AG04450 (cell line): Measurements from ENCODE around the gene DCST2. TPM values are rescaled to one million over a fixed set of nuclear protein-coding genes. Genes with fewer than 3 reads are reported as not detected.

ENCODE experiments used
- CTCF ChIA-PET: fragments of 300-600, 350-600 bp; formaldehyde crosslinking; extraction: SDS; loops from one replicate; lab custom pipeline; 2022; ENCODE audit warnings: antibody characterized with exemption, inconsistent platforms; lab: Charles Lee
- POLR2A ChIA-PET: fragments of 350-600 bp; formaldehyde crosslinking; extraction: SDS; loops from one replicate; lab custom pipeline; 2021; ENCODE audit warnings: antibody characterized with exemption, inconsistent platforms; lab: Yijun Ruan, JAX
- DNase-seq: peaks from one replicate; pipeline ENCODE4 v3.0.0-alpha.2; 2011; ENCODE audit warnings: low read depth, low spot score
- H3K27ac ChIP-seq: one replicate; pipeline ENCODE4 v1.5.1; 2012; ENCODE audit warnings: low read depth, low read length, control low read depth
- H3K27me3 ChIP-seq: one replicate; pipeline ENCODE4 v1.6.0; 2012; ENCODE audit warnings: low read length; ENCODE audit not compliant: control insufficient read depth, insufficient read depth
- H3K4me3 ChIP-seq: 2 replicates; pipeline ENCODE4 v1.5.1; 2011; ENCODE audit warnings: mild to moderate bottlenecking, low read depth, low read length, control low read depth
- H3K9me3 ChIP-seq: 2 replicates; pipeline ENCODE4 v1.5.1; 2012; ENCODE audit warnings: low read length; ENCODE audit not compliant: control insufficient read depth, insufficient read depth
- CTCF ChIP-seq: IDR thresholded peaks from 2 replicates; pipeline ENCODE4 v1.5.1; 2011; ENCODE audit warnings: low read depth, low read length, control low read depth, inconsistent platforms
- polyA plus RNA-seq: library from polyadenylated mRNA; depleted of rRNA; stranded (reverse); fragments of >200 nt; gene quantifications from 2 replicates; pipeline ENCODE4 v1.2.3, GENCODE V29; 2011

The DCST2 gene
- polyA plus RNA-seq, 1 experiment = 0.07 TPM

GRCh38 chr1:155011437-155012025 lies 22.1 kb downstream of the DCST2 start:
- POLR2A ChIA-PET = interaction anchor here (0.6 kb wide), 1 partner anchor 707 kb away, joined by 4 read pairs; no protein-coding TSS in a partner anchor
- no peak for DNase-seq
- TF ChIP-seq CTCF = no peak
- no peaks in the 10 kb centered on the region for H3K9me3 ChIP-seq
- CTCF ChIA-PET = interaction anchor here (1.0 kb wide), 1 partner anchor 182 kb away, joined by 4 read pairs; no protein-coding TSS in a partner anchor
- H3K4me3 ChIP-seq = no peak overlapping the region
- H3K27me3 ChIP-seq = no peaks in the 10 kb centered on the region
- no peak overlapping the region for H3K27ac ChIP-seq

- ChIA-PET CTCF (interaction anchor here (1.0 kb wide), 2 partner anchors 15 to 183 kb away, joined by 3 to 4 read pairs; no protein-coding TSS in a partner anchor), POLR2A (no interaction called here)
- DNase-seq = no peak
- no peak overlapping the region for H3K4me3 ChIP-seq
- no peaks in the 10 kb centered on the region for H3K9me3 ChIP-seq
- no peak for TF ChIP-seq CTCF
- H3K27ac ChIP-seq = no peak overlapping the region
- no peaks in the 10 kb centered on the region for H3K27me3 ChIP-seq
Observed at GRCh38 chr1:155011004-155011416, 22.6 kb downstream of the DCST2 start.

GRCh38 chr1:155010211-155010918 lies 23.2 kb downstream of the DCST2 start:
- ChIA-PET POLR2A (no interaction called here), CTCF (interaction anchor here (1.0 kb wide), 2 partner anchors 14 to 184 kb away, joined by 3 to 4 read pairs; no protein-coding TSS in a partner anchor)
- no peak overlapping the region for H3K4me3 ChIP-seq
- DNase-seq = no peak
- no peaks in the 10 kb centered on the region for H3K27me3 ChIP-seq
- no peaks in the 10 kb centered on the region for H3K9me3 ChIP-seq
- no peak overlapping the region for H3K27ac ChIP-seq
- no peak for TF ChIP-seq CTCF

GRCh38 chr1:155009742-155010141 lies 23.8 kb downstream of the DCST2 start:
- TF ChIP-seq CTCF = no peak
- ChIA-PET CTCF (interaction anchor here (4.5 kb wide), 1 partner anchor 8 kb away, joined by 38 read pairs; no protein-coding TSS in a partner anchor), POLR2A (no interaction called here)
- DNase-seq = no peak
- no peak overlapping the region for H3K27ac ChIP-seq
- no peak overlapping the region for H3K4me3 ChIP-seq
- no peaks in the 10 kb centered on the region for H3K9me3 ChIP-seq
- no peaks in the 10 kb centered on the region for H3K27me3 ChIP-seq

- ChIA-PET POLR2A (no interaction called here), CTCF (interaction anchor here (4.5 kb wide), 1 partner anchor 8 kb away, joined by 38 read pairs; no protein-coding TSS in a partner anchor)
- Histone ChIP-seq H3K4me3 (no peak overlapping the region), H3K27ac (no peak overlapping the region), H3K27me3 (no peaks in the 10 kb centered on the region), H3K9me3 (no peaks in the 10 kb centered on the region)
- no peak for TF ChIP-seq CTCF
- DNase-seq = no peak
Observed at GRCh38 chr1:155009221-155009711, 24.3 kb downstream of the DCST2 start.
